Stimulated activated CD8-positive, alpha-beta memory T cell treated with anti-CD3 and anti-CD28 coated beads, Interleukin-15, amount 100 ng/mL, for 1 hour (primary cell): ENCODE results near the gene KRT17.
"Not testable (repeated sequence)": the region's sequence is repeated elsewhere in the genome, so short reads cannot be mapped to it uniquely, and the experiment has no call there.

Experiments used
- DNase-seq: peaks from one replicate; pipeline ENCODE4 v3.0.0-alpha.2; 2020; ENCODE audit warnings: low read depth

Gene KRT17

DNA sequence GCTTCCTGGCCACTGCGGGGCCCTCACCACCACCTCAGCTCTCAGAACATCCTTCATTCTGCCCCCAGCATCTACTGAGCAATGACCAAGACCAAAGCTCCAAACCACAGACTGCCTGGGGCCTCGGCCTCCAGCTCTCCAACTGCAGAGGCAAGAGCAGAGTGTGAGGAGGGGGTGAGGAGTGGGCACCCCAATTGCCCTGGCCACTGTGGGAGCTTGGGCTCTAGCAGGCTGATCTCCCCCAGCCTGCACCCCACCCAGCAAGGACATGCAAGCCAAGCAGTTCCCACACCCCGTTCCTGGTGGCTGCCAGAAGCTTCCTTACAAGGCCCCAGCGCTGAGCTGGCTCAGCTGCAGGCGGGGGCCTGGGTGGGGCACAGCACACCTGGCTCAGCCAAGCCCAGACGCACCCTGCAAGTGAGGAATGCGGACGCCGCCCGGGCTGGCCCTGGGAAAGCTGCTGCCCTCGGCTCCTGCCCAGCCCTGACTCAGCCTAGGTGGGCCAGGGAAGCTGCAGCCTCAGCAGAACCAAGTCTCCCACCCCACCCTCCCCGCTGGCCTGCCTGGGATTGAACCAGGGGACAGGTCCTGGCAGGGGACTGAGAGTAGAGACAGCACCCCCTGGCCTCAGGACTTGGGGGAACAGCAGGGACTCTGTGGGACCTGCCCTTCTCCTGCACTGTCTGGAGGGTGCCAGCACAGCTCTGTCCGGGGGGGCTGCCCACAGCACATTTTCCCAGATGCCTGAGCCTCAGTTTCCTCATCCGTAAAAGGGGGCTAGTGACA, 29.7 kb upstream of the KRT17 start:
- no peak for DNase-seq

DNA sequence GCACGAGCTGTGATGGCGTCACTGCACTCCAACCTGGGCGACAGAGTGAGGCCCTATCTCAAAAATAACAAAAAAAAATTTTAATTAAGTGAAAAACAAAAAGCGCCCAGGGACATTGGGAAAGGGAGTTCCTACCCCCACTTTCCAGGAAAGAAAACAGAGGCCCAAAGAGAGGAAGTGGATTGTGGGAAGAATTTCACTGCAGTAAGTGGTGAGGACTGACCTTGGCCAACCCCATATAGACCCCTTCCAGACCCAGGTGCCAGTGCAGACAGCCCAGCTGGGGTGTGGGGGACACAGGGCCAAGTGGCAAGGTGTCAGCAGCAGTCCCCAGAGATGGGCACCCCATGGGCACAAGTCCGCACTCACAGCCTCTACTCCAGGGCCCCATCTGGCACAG, 29.0 kb upstream of the KRT17 start:
- no peak for DNase-seq

- DNase-seq, result no peak
Measured at GRCh38 chr17:41652461-41652970, 28.1 kb upstream of the KRT17 start.

GRCh38 chr17:41651625-41652460, 27.5 kb upstream of the KRT17 start:
- no peak for DNase-seq

DNA sequence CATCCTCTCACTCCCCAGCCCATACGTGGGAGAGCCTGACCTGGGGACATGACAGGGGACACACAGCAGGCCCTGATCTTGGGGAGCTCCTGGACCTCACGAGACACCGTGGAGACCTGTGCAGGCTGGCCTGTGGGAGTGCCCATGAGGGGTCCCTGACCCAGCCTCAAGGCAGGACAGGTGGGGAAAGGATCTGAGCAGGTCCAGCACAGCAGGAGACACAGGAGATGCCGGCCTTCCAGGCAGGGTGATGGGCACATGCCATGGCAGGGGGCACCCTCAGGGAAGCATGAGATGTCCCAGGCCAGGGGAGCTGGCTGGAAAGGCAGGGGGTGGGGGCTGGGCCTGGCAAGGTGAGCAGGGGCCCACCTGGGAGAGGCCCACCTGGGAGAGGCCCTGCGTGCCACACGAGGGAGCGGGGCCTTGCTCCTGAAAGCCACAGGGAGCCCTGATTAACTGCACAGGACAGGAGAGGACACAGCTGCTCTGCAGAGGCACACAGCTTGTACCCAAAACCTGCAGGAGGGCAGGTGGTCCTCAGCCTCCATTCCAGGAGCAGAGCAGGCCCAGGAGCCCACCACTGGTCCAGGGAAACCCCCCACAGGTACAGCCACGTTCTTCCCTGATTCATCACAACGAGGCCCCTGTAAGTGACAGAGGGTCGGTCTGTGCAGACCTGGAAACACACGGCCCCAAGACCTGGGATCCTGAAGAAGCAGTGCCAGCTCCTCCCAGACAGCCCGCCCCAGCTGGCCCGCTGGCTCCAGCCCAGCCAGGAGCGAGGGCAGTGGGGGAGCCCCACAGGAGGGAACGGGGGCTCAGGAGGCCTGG, 26.6 kb upstream of the KRT17 start:
- no peak for DNase-seq

- no peak for DNase-seq
Measured at GRCh38 chr17:41649923-41650519, 25.6 kb upstream of the KRT17 start.

DNA sequence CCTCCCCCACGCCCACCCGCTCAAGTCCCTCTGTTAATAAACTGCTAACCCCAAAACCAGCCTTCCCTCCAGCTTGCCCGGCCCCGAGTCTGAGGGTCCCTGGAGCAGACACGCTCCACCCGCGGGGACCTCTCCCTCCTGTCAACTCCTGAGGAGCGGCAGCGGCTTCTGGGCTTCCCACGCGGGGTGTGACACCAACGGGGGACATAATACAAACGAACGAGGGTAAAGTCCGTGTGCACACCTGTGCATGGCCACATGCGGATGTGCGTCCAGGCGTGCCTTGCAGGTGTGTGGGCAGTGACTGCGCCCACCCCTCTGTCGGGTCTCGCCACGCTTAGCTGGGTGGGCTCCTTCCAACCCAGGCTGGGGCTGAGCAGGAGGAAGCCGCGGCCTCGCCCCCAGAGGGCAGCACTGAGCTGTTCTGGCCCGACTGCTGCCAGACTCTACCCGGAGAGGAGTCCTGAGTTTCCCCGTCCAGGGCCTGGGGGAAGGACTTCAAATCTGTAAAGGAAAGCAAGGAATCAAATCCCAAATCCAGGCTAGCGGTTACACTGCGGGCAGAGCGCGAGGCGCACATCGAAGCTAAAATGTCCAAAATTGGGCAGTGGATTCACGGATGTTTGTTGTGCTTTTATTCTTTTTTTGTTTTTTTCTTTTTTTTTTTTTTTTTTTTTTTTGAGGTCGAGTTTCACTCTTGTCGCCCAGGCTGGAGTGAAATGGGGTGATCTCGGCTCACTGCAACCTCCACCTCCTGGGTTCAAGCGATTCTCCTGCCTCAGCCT, 24.2 kb upstream of the KRT17 start:
- peak; percentile 78 for DNase-seq

DNA sequence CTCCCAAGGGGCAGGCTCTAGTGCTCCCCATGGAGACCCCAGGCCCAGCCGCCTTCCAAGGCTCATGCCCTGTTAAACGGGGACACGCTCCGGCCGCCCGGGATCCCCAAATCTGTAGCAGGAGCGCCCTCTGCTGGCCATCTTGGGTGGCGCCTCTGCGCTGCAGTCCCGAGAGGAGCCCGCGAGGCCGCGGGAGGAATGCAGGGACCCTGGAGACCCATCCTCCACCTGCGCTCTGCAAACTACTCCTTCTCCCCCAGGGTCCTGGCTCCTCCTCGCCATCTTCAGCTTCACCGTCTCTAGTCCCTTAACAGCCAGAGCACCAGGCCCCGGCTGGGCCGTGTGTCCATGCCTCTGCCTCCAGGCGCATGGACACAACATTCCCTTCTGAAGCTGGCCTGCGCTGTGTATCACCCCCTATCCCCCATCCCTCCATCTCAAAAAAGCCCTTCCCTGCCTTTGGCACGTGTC, 23.6 kb upstream of the KRT17 start:
- DNase-seq, result peak; percentile 81

DNA sequence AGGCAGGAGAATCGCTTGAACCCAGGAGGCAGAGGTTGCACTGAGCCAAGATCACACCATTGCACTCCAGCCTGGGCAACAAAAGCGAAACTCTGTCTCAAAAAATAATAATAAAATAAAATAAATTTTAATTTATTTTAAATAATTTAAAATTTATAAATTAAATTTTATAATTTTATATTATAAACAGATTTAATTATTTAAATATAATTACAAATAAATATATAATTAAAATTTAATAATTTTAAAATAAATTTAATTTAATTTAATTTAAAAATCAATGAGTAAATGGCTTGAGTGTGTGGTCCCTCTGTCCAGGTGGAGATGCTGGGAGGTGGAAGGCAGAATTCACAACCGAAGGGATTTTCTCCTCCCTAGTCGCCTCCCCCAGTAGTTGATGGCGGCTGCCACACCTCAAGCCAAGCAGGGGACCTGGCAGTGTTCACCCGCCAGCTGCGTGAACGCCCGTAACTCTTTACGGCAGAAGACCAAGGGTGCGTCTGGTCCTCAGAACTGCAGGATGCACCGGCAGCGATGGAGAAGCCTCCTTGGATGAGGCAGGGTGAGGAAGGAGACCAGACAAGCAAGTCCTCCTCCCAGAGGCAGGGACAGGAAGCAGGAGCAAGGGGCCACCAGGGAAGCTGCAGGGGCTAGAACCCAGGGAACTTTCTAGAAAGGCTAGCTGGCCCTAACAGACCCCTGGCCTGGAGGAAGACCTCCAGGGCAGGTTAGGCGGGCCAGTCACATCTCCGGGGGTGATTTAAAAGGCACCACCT, 22.9 kb upstream of the KRT17 start:
- DNase-seq, result no peak

DNA sequence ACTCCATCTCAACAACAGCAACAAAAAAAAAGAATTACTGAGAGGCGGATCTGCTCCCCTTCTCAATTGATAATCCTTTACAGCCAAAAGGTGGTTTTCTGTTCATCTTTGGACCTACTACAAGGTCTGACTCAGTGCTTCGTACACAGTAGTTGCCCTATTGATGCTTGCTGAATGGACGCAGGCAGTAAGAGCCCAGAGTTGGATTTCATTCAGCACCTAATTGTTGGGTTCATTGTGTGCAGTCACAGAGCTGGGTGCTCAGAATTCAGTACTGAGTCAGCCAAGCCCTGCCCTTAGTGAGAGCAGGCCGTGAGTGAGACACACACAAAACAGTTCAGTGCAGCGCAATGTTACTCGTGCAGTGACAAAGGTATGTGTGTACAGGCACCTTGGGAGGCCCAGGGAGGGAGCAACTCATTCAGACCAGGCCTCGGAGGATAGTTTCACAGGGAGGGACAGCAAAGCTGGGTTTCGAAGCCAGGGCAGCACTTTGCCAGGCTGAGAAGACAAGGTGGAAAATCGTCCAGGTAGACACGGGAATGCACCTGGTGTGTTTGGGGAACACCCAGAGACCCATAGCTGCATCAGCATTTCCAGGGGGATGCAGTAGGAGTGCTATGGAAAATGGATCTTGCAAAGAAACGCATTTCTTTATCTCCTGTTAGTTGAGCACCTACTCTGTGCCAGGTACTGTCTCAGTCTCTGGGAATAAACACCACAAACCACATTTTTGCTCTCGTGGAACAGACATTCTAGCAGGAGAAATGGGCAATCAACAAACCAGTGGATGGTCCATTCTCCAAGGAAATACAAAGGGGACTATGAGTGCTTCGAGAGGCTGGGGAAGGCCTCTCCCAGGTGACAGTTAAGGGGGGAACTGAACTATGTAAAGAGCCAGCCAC, 18.1 kb upstream of the KRT17 start:
- DNase-seq, result no peak

DNA sequence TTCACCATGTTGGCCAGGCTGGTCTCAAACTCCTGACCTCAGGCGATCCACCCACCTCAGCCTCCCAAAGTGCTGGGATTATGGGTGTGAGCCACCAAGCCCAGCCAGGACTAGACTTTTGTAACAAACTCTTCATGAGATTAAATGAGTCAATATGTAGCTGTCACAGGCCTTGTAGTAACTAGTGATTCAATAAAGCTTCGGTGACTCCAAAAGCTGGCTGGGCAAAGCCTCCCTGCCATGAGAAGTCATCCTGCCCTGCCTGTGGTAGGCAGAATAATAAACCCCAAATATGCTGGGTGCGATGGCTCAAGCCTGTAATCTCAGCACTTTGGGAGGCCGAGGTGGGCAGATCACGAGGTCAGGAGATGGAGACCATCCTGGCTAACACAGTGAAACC, 16.2 kb upstream of the KRT17 start:
- DNase-seq, result not testable (repeated sequence)

GRCh38 chr17:41639492-41640473, 15.4 kb upstream of the KRT17 start:
- no peak for DNase-seq

DNA sequence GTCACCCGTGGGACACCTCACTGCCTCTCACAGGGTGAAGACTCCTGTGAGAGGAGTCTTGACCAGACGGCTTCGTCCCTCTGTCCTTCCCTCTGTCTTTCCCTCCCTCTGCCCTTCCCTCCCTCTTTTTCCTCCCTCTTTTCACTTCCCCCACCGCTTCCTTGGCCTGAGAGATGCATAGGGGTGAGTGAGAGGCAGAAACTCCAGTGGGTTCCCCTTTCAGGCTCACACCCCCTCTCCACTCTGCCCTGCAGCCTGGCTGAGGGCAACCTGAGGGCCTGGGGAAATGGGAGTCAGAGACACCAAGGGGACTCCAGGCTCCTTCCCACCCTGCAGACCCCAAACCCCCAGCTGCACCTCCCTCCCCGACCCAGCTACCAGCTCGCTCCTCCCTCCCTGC, 14.6 kb upstream of the KRT17 start:
- DNase-seq, result no peak

GRCh38 chr17:41638194-41638593, 13.8 kb upstream of the KRT17 start:
- DNase-seq, result no peak

DNA sequence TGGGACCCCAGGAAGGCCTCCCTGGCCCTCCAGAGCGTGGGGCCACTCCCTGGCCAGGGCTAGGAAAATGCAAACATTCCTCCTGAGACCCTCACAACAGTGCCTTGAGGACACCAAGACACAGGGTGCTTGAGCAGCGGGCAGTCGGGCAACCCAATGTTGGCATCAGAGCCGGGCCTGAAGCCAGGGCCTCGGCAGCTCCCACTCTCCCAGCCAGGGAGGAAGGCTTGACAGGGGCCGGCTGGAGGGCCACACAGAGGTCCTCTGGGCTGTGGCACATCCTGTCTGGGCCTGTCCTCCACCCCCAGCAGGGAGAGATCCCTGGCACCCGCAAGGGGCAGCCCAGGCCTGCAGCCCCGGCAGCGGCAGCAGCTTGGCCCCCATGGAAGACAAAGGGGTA, 12.3 kb upstream of the KRT17 start:
- no peak for DNase-seq

GRCh38 chr17:41635121-41636097, 11.0 kb upstream of the KRT17 start:
- DNase-seq, result no peak

DNA sequence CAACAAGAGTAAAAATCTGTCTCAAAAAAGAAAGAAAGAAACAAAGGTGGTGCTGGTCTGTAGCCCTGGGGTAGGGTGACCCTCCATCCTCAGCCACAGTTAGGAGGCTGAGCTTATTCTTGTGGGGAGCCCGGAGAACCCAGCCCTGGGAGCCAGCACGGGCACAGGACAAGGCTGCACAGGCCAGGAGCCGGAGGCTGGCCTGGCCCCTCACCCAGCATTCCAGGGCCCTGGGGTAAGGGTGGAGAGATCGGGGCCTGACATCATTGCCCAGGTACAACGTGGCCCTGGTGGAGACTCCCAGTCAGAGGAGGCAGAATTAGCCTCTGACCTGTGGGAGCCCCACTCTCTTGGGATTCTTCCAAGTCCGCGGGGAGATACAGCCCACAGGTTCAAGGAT, 10.3 kb upstream of the KRT17 start:
- no peak for DNase-seq
